ENCODE measurements around the gene KLF15.

The KLF15 gene

GRCh38 chr3:126365351-126366277 lies 8.4 kb upstream of the KLF15 start:
- in situ Hi-C loops (cut with MboI; ENCODE audit: low pct_unique_long_range_greater_than_20kb, low sequenced_read_pairs) = no loop called here
- no peak for DNase-seq

- in situ Hi-C loops (cut with MboI; ENCODE audit: low pct_unique_long_range_greater_than_20kb, low sequenced_read_pairs) = no loop called here
- no peak for DNase-seq
These were observed 7.6 kb upstream of the KLF15 start for GRCh38 chr3:126364731-126365301.

- DNase-seq = no peak
- in situ Hi-C loops (cut with MboI; ENCODE audit: low pct_unique_long_range_greater_than_20kb, low sequenced_read_pairs) = no loop called here
These were observed 7.0 kb upstream of the KLF15 start for GRCh38 chr3:126364130-126364695.

GRCh38 chr3:126361211-126361610 lies 4.0 kb upstream of the KLF15 start:
- in situ Hi-C loops (cut with MboI; ENCODE audit: low pct_unique_long_range_greater_than_20kb, low sequenced_read_pairs) = no loop called here

GRCh38 chr3:126360714-126361060 lies 3.5 kb upstream of the KLF15 start:
- no peak for DNase-seq
- in situ Hi-C loops (cut with MboI; ENCODE audit: low pct_unique_long_range_greater_than_20kb, low sequenced_read_pairs) = no loop called here

More at GRCh38 chr3:126361211-126361610, 4.0 kb upstream of the KLF15 start:
- DNase-seq = no peak

GRCh38 chr3:126360046-126360713 lies 3.0 kb upstream of the KLF15 start:
- DNase-seq = no peak
- in situ Hi-C loops (cut with MboI; ENCODE audit: low pct_unique_long_range_greater_than_20kb, low sequenced_read_pairs) = no loop called here

GRCh38 chr3:126358816-126359181 lies 1.6 kb upstream of the KLF15 start:
- no peak for DNase-seq
- in situ Hi-C loops (cut with MboI; ENCODE audit: low pct_unique_long_range_greater_than_20kb, low sequenced_read_pairs) = no loop called here

GRCh38 chr3:126358038-126358815 lies 1.0 kb upstream of the KLF15 start:
- DNase-seq = peak; percentile 22
- in situ Hi-C loops (cut with MboI; ENCODE audit: low pct_unique_long_range_greater_than_20kb, low sequenced_read_pairs) = no loop called here

- no peak for DNase-seq
These were observed 589 bp downstream of the KLF15 start for GRCh38 chr3:126356373-126357264.

GRCh38 chr3:126355777-126356372 lies 1.3 kb downstream of the KLF15 start:
- in situ Hi-C loops (cut with MboI; ENCODE audit: low pct_unique_long_range_greater_than_20kb, low sequenced_read_pairs) = no loop called here
- no peak for DNase-seq

More at GRCh38 chr3:126356373-126357264, 589 bp downstream of the KLF15 start:
- in situ Hi-C loops (cut with MboI; ENCODE audit: low pct_unique_long_range_greater_than_20kb, low sequenced_read_pairs) = no loop called here

- in situ Hi-C loops (cut with MboI; ENCODE audit: low pct_unique_long_range_greater_than_20kb, low sequenced_read_pairs) = no loop called here
- DNase-seq = no peak
These were observed 2.0 kb downstream of the KLF15 start for GRCh38 chr3:126355251-126355650.

- DNase-seq = no peak
- in situ Hi-C loops (cut with MboI; ENCODE audit: low pct_unique_long_range_greater_than_20kb, low sequenced_read_pairs) = no loop called here
These were observed 2.4 kb downstream of the KLF15 start for GRCh38 chr3:126354776-126355175.

GRCh38 chr3:126353694-126354321 lies 3.4 kb downstream of the KLF15 start:
- DNase-seq = no peak
- in situ Hi-C loops (cut with MboI; ENCODE audit: low pct_unique_long_range_greater_than_20kb, low sequenced_read_pairs) = no loop called here

- DNase-seq = no peak
- in situ Hi-C loops (cut with MboI; ENCODE audit: low pct_unique_long_range_greater_than_20kb, low sequenced_read_pairs) = no loop called here
These were observed 4.4 kb downstream of the KLF15 start for GRCh38 chr3:126352476-126353454.

GRCh38 chr3:126351771-126352475 lies 5.3 kb downstream of the KLF15 start:
- in situ Hi-C loops (cut with MboI; ENCODE audit: low pct_unique_long_range_greater_than_20kb, low sequenced_read_pairs) = no loop called here
- no peak for DNase-seq
